Stomach (tissue), 4 donors: ENCODE results near the gene SNPH.

Experiments used
- EP300 ChIP-seq: sonication (generic); formaldehyde crosslinking; IDR thresholded peaks from one replicate; pipeline ENCODE4 v1.6.1; 2017; ENCODE audit warnings: antibody characterized with exemption
- POLR2A ChIP-seq, 4 donors: fragments of 450-650 bp; IDR thresholded peaks; one replicate each; pipeline ENCODE4 v1.6.1; 2016; ENCODE audit warnings: antibody characterized with exemption in 4 of 4, control low read depth in 2 of 4, mild to moderate bottlenecking in 1 of 4, moderate library complexity in 1 of 4
- TF ChIP-seq, protein P1 (sequence below), 7 experiments: fragments of 450-650 bp in 4 of 7; fragments of 200-600 bp in 3 of 7; sonication (generic) in 3 of 7; IDR thresholded peaks; one replicate each; pipeline ENCODE4 v1.5.1; 2016 to 2019; ENCODE audit warnings: antibody characterized with exemption in 7 of 7, control low read depth in 2 of 7, mild to moderate bottlenecking in 1 of 7

DNA sequence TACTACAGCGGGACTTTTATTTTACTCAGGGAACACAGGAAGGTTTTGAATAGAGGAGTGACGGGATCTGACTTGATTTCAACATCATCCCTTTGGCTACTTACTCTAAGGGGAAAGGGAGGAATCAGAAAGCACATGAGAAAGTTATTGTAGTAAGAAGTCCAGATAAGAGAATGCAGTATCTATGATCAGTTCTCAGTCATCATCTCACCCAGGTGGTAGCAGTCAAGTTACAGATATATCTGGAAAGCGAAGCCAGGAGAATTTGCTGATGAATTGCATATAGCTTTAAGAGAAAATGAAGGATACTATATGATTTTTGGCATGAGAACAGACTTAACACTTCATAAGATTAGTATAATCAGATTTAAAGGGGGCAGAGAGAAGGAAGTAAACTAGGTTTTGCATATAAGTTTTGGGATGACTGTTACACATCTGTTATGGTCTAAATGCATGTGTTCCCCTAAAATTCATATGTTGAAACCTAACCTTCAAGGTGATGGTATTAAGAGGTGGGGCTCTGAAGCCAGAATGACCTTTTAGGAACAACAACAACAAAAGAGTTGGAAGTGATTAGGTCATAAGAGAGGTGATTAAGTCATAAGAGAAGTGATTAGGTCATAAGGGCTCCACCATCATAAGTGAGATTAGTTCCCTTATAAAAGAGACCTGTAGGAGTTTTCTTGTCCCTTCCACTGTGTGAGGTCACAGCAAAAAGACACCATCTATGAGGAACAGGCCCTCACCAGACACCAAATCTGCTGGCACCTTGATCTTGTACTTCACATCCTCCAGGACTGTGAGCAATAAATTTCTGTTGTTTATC, 33.6 kb upstream of the SNPH start:
- TF ChIP-seq, protein P1, sequence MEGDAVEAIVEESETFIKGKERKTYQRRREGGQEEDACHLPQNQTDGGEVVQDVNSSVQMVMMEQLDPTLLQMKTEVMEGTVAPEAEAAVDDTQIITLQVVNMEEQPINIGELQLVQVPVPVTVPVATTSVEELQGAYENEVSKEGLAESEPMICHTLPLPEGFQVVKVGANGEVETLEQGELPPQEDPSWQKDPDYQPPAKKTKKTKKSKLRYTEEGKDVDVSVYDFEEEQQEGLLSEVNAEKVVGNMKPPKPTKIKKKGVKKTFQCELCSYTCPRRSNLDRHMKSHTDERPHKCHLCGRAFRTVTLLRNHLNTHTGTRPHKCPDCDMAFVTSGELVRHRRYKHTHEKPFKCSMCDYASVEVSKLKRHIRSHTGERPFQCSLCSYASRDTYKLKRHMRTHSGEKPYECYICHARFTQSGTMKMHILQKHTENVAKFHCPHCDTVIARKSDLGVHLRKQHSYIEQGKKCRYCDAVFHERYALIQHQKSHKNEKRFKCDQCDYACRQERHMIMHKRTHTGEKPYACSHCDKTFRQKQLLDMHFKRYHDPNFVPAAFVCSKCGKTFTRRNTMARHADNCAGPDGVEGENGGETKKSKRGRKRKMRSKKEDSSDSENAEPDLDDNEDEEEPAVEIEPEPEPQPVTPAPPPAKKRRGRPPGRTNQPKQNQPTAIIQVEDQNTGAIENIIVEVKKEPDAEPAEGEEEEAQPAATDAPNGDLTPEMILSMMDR (IDR thresholded peaks at IDR 0.05) = no peak
- no peak for TF ChIP-seq POLR2A (IDR thresholded peaks at IDR 0.05)
- no peak for TF ChIP-seq EP300
